Measurements from ENCODE around the gene EEFSEC. TPM values are rescaled to one million over a fixed set of nuclear protein-coding genes. Genes with fewer than 3 reads are reported as not detected.

EEFSEC gene
- total and polyA plus RNA-seq, 2 of the 4 experiments (the other 2 are of a cell fraction), result 4.5 to 9.3 TPM

- H3K4me3 ChIP-seq (ENCODE audit: insufficient read depth, low read depth, low read length), result no peak overlapping the region
- H2BK20ac ChIP-seq (ENCODE audit: low read depth, low read length), result no peak overlapping the region
- H3K27me3 ChIP-seq (ENCODE audit: control insufficient read depth, insufficient read depth, low read length), result no peaks in the 10 kb centered on the region
- intact Hi-C loops (cut with micrococcal nuclease), result no loop called here
- no peak overlapping the region for H3K4ac ChIP-seq (ENCODE audit: low read depth, low read length)
- no peaks in the 10 kb centered on the region for H3K36me3 ChIP-seq (ENCODE audit: control insufficient read depth, insufficient read depth, low read length)
- H2BK5ac ChIP-seq (ENCODE audit: low read depth, low read length, poor library complexity, severe bottlenecking), result no peak overlapping the region
- no peak overlapping the region for H2AK5ac ChIP-seq (ENCODE audit: low read depth, low read length)
- no peak overlapping the region for H2BK15ac ChIP-seq (ENCODE audit: low read depth, low read length)
- ATAC-seq (ENCODE audit: low read depth) (no peak), DNase-seq (no peak)
- peaks cover 11% of the 10 kb centered on the region; the same call in 1 of the 2 replicates for H3K9me1 ChIP-seq (ENCODE audit: insufficient read depth, low read length)
- H3K79me1 ChIP-seq (ENCODE audit: low read depth in 1 of 2, low read length in 2 of 2), result peaks cover 0 to 16% of the 10 kb centered on the region in 2 experiments; a peak in 3 of 4 replicates
- H3K23ac ChIP-seq (ENCODE audit: low read depth, low read length), result no peak overlapping the region
- POLR2A ChIA-PET (ENCODE audit: unreplicated experiment), result no interaction called here
- dilution Hi-C loops (cut with HindIII; ENCODE audit: low sequenced_read_pairs, unreplicated experiment), result no loop called here
- whole genome bisulfite sequencing, 2 experiments (ENCODE audit: extremely low coverage in 2 of 2, insufficient read length in 1 of 2), result no CpG with 5 or more reads among the region's 2 CpGs
- H4K20me1 ChIP-seq (ENCODE audit: insufficient read depth, low read length), result peaks cover 7% of the 10 kb centered on the region; the same call in 1 of the 2 replicates
- H2AFZ ChIP-seq (replicated peaks; ENCODE audit: low read length, poor library complexity), result no peak overlapping the region
- no TSS peak for BruUV-seq (replicated peaks)
- in situ Hi-C loops (cut with MboI; ENCODE audit: low sequenced_read_pairs), result no loop called here
- H2BK120ac ChIP-seq (ENCODE audit: low read depth, low read length), result no peak overlapping the region
- no peak overlapping the region; the same call in 1 of the 2 replicates for H3K14ac ChIP-seq (replicated peaks; ENCODE audit: low read depth, low read length)
- TF ChIP-seq ELK1 (IDR thresholded peaks at IDR 0.05; ENCODE audit: borderline replicate concordance, low read depth, low read length), result no peak
- no peak for TF ChIP-seq MAZ (IDR thresholded peaks at IDR 0.05; ENCODE audit: borderline replicate concordance, low read depth, low read length)
- no peak for TF ChIP-seq SMC3 (IDR thresholded peaks at IDR 0.05; ENCODE audit: low read depth, low read length)
- no peak for TF ChIP-seq NFE2L2 (IDR thresholded peaks at IDR 0.05; ENCODE audit: low read depth, low read length)
- no peak for TF ChIP-seq POLR2A (IDR thresholded peaks at IDR 0.05; ENCODE audit: low read depth, low read length)
- TF ChIP-seq CHD1 (IDR thresholded peaks at IDR 0.05; ENCODE audit: low read depth, low read length), result no peak
- no peak for TF ChIP-seq CTCF (conservative IDR thresholded peaks at IDR 0.05; ENCODE audit: low read depth, low read length)
- no peak for TF ChIP-seq CEBPB (IDR thresholded peaks at IDR 0.05; ENCODE audit: low read depth, low read length)
- TF ChIP-seq RFX5 (IDR thresholded peaks at IDR 0.05; ENCODE audit: low read depth, low read length), result no peak
- no peak for TF ChIP-seq MAFK (IDR thresholded peaks at IDR 0.05; ENCODE audit: low read depth, low read length)
- no peak for TF ChIP-seq RCOR1 (IDR thresholded peaks at IDR 0.05; ENCODE audit: insufficient replicate concordance, low read length)
- TF ChIP-seq USF2 (IDR thresholded peaks at IDR 0.05; ENCODE audit: low read depth, low read length), result no peak
- TF ChIP-seq BHLHE40 (IDR thresholded peaks at IDR 0.05; ENCODE audit: low read depth, low read length), result no peak
- TF ChIP-seq RAD21 (IDR thresholded peaks at IDR 0.05; ENCODE audit: low read length), result no peak
- TF ChIP-seq FOS (IDR thresholded peaks at IDR 0.05; ENCODE audit: low read depth, low read length), result no peak
- no peak for TF ChIP-seq MXI1 (IDR thresholded peaks at IDR 0.05; ENCODE audit: borderline replicate concordance, low read depth, low read length)
- no peak overlapping the region for H4K8ac ChIP-seq (ENCODE audit: low read depth in 2 of 2, low read length in 2 of 2)
- H3K9ac ChIP-seq (ENCODE audit: low read depth, low read length), result no peak overlapping the region
- CTCF ChIA-PET, result no interaction called here
- no peak overlapping the region for H4K91ac ChIP-seq (ENCODE audit: insufficient read depth, low read depth, low read length)
- H3K4me1 ChIP-seq (ENCODE audit: control insufficient read depth, insufficient read depth, low read length), result peaks cover 6% of the 10 kb centered on the region; the same call in 1 of the 2 replicates
- no peak overlapping the region for H3K27ac ChIP-seq (ENCODE audit: insufficient read depth, low read length)
- peaks cover 4% of the 10 kb centered on the region for H3K9me3 ChIP-seq (ENCODE audit: control insufficient read depth, insufficient read depth, low read length)
- no peak overlapping the region for H3K56ac ChIP-seq (ENCODE audit: extremely low read depth, insufficient read depth, low read length)
- H2AK9ac ChIP-seq (replicated peaks; ENCODE audit: low read depth, low read length, poor library complexity), result no peak overlapping the region
- H4K5ac ChIP-seq (ENCODE audit: low read depth, low read length), result no peak overlapping the region
- no peak overlapping the region for H3K4me2 ChIP-seq (ENCODE audit: low read depth, low read length)
- H3K18ac ChIP-seq (ENCODE audit: low read depth, low read length), result no peak overlapping the region
These were observed 102.8 kb downstream of the EEFSEC start for GRCh38 chr3:128256131-128256530.
